GM20000 (cell line): Measurements from ENCODE around the gene DYRK4.

Source experiments
- DNase-seq: peaks from one replicate; pipeline ENCODE4 v3.0.0; 2012; ENCODE audit warnings: low spot score
- CTCF ChIP-seq: IDR thresholded peaks from 2 replicates; pipeline ENCODE4 v1.5.1; 2012; ENCODE audit warnings: mild to moderate bottlenecking, control low read depth; ENCODE audit errors: extremely low read depth, missing control alignments

The DYRK4 gene

GRCh38 chr12:4603421-4603820 lies 41.4 kb downstream of the DYRK4 start:
- DNase-seq: no peak
- TF ChIP-seq CTCF: no peak

- no peak for DNase-seq
These were observed 41.9 kb downstream of the DYRK4 start for GRCh38 chr12:4603946-4604345.

GRCh38 chr12:4604684-4605193 lies 42.7 kb downstream of the DYRK4 start:
- peak; percentile 99 for TF ChIP-seq CTCF

More at GRCh38 chr12:4603946-4604345, 41.9 kb downstream of the DYRK4 start:
- no peak for TF ChIP-seq CTCF

GRCh38 chr12:4607056-4607455 lies 45.0 kb downstream of the DYRK4 start:
- no peak for DNase-seq
- TF ChIP-seq CTCF: no peak

More at GRCh38 chr12:4604684-4605193, 42.7 kb downstream of the DYRK4 start:
- DNase-seq: peak; percentile 84

- no peak for DNase-seq
- TF ChIP-seq CTCF: no peak
These were observed 47.1 kb downstream of the DYRK4 start for GRCh38 chr12:4609071-4609470.

- no peak for TF ChIP-seq CTCF
- DNase-seq: no peak
These were observed 48.5 kb downstream of the DYRK4 start for GRCh38 chr12:4610481-4610880.

- no peak for TF ChIP-seq CTCF
These were observed 53.7 kb downstream of the DYRK4 start for GRCh38 chr12:4615667-4616066.

More at GRCh38 chr12:4615667-4616066, 53.7 kb downstream of the DYRK4 start:
- DNase-seq: no peak
